Upper lobe of left lung (tissue), 6 donors: Measurements from ENCODE around the gene GRHPR. TPM values are rescaled to one million over a fixed set of nuclear protein-coding genes. Genes with fewer than 3 reads are reported as not detected.

Source experiments
- ATAC-seq, 2 donors: fragments of 200-7000 bp; cut with Tn5 transposase; one replicate each; pipeline ENCODE4 v1.9.1; 2022; ENCODE audit warnings: mild to moderate bottlenecking in 2 of 2, moderate library complexity in 2 of 2; ENCODE audit not compliant: low FRiP score in 2 of 2
- DNase-seq, 2 donors: peaks; one replicate each; pipeline ENCODE4 v3.0.0-alpha.2; 2019 to 2020
- H3K27ac ChIP-seq, 4 donors: fragments of 200-600 bp; sonication (generic); one replicate each; pipeline ENCODE4 v1.5.1; 2016 to 2019
- H3K27me3 ChIP-seq, 4 donors: fragments of 200-600 bp; sonication (generic); one replicate each; pipeline ENCODE4 v1.5.1; 2017 to 2019
- H3K36me3 ChIP-seq, 4 donors: fragments of 200-600 bp; sonication (generic); one replicate each; pipeline ENCODE4 v1.5.1; 2016 to 2019
- H3K4me1 ChIP-seq, 4 donors: fragments of 200-600 bp; sonication (generic); one replicate each; pipeline ENCODE4 v1.5.1; 2018 to 2019
- H3K4me3 ChIP-seq, 4 donors: fragments of 200-600 bp; sonication (generic); one replicate each; pipeline ENCODE4 v1.5.1; 2017 to 2019; ENCODE audit warnings: mild to moderate bottlenecking in 2 of 4, moderate library complexity in 1 of 4
- H3K9me3 ChIP-seq, 4 donors: fragments of 200-600 bp; sonication (generic); one replicate each; pipeline ENCODE4 v1.5.1; 2018 to 2019
- CTCF ChIP-seq, 6 experiments: fragments of 450-650 bp in 4 of 6; fragments of 200-600 bp in 2 of 6; sonication (generic) in 2 of 6; IDR thresholded peaks; one replicate each; pipeline ENCODE4 v1.5.1; 2016 to 2019; ENCODE audit warnings: antibody characterized with exemption in 6 of 6
- EP300 ChIP-seq, 4 donors: sonication (generic); formaldehyde crosslinking; IDR thresholded peaks; one replicate each; pipeline ENCODE4 v1.5.1; 2017; ENCODE audit warnings: antibody characterized with exemption in 4 of 4, control low read depth in 2 of 4
- POLR2A ChIP-seq, 4 donors: fragments of 450-650 bp; IDR thresholded peaks; one replicate each; pipeline ENCODE4 v1.5.1; 2016 to 2017; ENCODE audit warnings: antibody characterized with exemption in 4 of 4, mild to moderate bottlenecking in 2 of 4
- POLR2AphosphoS5 ChIP-seq, 2 donors: sonication (generic); formaldehyde crosslinking; IDR thresholded peaks; one replicate each; pipeline ENCODE4 v1.5.1; 2017; ENCODE audit warnings: antibody characterized with exemption in 2 of 2
- WGBS, 2 donors: methylation state at CpG; one replicate each; pipeline ENCODE4 v1.1.5; 2017 to 2018; 5-methylcytosine and 5-hydroxymethylcytosine counted together
- total RNA-seq, 6 donors: library from RNA; depleted of rRNA in 4 of 6; stranded (reverse); fragments of >200 nt in 4 of 6; gene quantifications; one replicate each; pipeline versions ENCODE4 v1.1.0 to v1.2.1, GENCODE V29; 2016 to 2021
- donor health status: DM: no; HTN: no; CAD: no; lungs with moderate emphysema.
- donor health status: DM: no; HTN: yes; CAD: no; lungs with severe emphysema.

Gene GRHPR
- total RNA-seq, 6 donors from 2014 or later = 68.2 to 97.6 (median 81.3) TPM

- no peaks in the 10 kb centered on the region for H3K27me3 ChIP-seq
- 92 to 94% methylated on average over 11 to 19 of the region's 19 CpGs for WGBS, 2 donors
- TF ChIP-seq CTCF (IDR thresholded peaks at IDR 0.05) (no peak), EP300 (IDR thresholded peaks at IDR 0.05) (no peak), POLR2A (IDR thresholded peaks at IDR 0.05) (no peak), POLR2AphosphoS5 (IDR thresholded peaks at IDR 0.05) (no peak)
- no peaks in the 10 kb centered on the region for H3K36me3 ChIP-seq
- H3K9me3 ChIP-seq = no peaks in the 10 kb centered on the region
- no peaks in the 10 kb centered on the region for H3K4me1 ChIP-seq
- H3K4me3 ChIP-seq = no peak overlapping the region
- ATAC-seq = no peak
- H3K27ac ChIP-seq = no peak overlapping the region
- peak in 1 of 2 donors; percentile 75 for DNase-seq
Observed at GRCh38 chr9:37378613-37379004, 43.9 kb upstream of the GRHPR start.

GRCh38 chr9:37379835-37380234 is 42.7 kb upstream of the GRHPR start:
- Histone ChIP-seq H3K4me1 (no peaks in the 10 kb centered on the region), H3K27me3 (no peaks in the 10 kb centered on the region), H3K9me3 (no peaks in the 10 kb centered on the region), H3K27ac (no peak overlapping the region), H3K4me3 (no peak overlapping the region), H3K36me3 (no peaks in the 10 kb centered on the region)
- 74 to 83% methylated on average over 2 of the region's 2 CpGs for WGBS, 2 donors
- no peak for DNase-seq
- TF ChIP-seq CTCF (IDR thresholded peaks at IDR 0.05) (no peak), POLR2A (IDR thresholded peaks at IDR 0.05) (no peak), POLR2AphosphoS5 (IDR thresholded peaks at IDR 0.05) (no peak), EP300 (IDR thresholded peaks at IDR 0.05) (no peak)
- no peak for ATAC-seq

- WGBS, 2 donors = 88 to 89% methylated on average over 9 of the region's 9 CpGs
- H3K27me3 ChIP-seq = no peaks in the 10 kb centered on the region
- no peak for DNase-seq
- no peak overlapping the region for H3K27ac ChIP-seq
- no peak for TF ChIP-seq EP300 (IDR thresholded peaks at IDR 0.05)
- TF ChIP-seq POLR2AphosphoS5 (IDR thresholded peaks at IDR 0.05) = no peak
- TF ChIP-seq CTCF (IDR thresholded peaks at IDR 0.05) = no peak
- no peak for TF ChIP-seq POLR2A (IDR thresholded peaks at IDR 0.05)
- ATAC-seq = no peak
- H3K36me3 ChIP-seq = no peaks in the 10 kb centered on the region
- no peak overlapping the region for H3K4me3 ChIP-seq
- no peaks in the 10 kb centered on the region for H3K4me1 ChIP-seq
- H3K9me3 ChIP-seq = no peaks in the 10 kb centered on the region
Observed at GRCh38 chr9:37380570-37380969, 41.9 kb upstream of the GRHPR start.

DNA sequence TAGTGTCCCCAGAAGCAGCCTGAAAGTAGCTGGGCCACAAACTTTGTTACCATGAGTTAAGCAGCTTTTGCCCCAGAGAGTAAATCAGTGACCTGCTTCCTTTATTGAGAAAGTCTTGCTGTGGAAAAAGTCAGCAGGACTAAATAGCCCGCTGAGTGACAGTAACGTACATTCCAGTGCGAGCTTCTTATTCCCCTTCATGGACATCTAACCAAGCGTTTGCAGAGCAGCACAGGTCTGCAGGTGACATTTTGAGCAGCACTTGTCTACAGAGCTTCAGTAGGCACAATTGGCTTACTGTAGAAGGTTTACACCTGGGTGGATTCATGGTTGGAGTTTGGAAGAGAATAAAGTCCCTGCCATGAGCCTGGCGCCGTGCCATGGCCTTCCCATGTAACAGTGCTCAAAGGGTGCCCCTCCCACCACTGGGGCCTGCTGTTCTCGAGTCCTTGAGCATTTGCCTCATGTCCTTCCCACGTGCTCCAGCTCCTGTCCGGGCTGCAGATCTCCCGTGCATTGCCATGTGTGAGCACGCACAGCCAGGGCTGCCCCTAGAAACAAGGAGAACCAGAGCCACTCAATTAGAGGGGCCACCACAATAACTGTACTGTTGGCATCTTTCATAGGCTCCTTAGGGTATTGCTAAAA is 41.3 kb upstream of the GRHPR start:
- H3K9me3 ChIP-seq = no peaks in the 10 kb centered on the region
- DNase-seq = peak in 1 of 2 donors; percentile 33
- WGBS, 2 donors = 85% methylated on average over 11 of the region's 11 CpGs

More for the DNA sequence above, 41.3 kb upstream of the GRHPR start:
- Histone ChIP-seq H3K4me3 (no peak overlapping the region), H3K27me3 (no peaks in the 10 kb centered on the region), H3K4me1 (no peaks in the 10 kb centered on the region), H3K36me3 (no peaks in the 10 kb centered on the region), H3K27ac (no peak overlapping the region)
- no peak for TF ChIP-seq POLR2A (IDR thresholded peaks at IDR 0.05)
- TF ChIP-seq POLR2AphosphoS5 (IDR thresholded peaks at IDR 0.05) = no peak
- no peak for TF ChIP-seq EP300 (IDR thresholded peaks at IDR 0.05)
- no peak for TF ChIP-seq CTCF (IDR thresholded peaks at IDR 0.05)
- no peak for ATAC-seq
